Suprapubic skin (tissue), 4 donors: ENCODE measurements around the gene PDLIM3. TPM values are rescaled to one million over a fixed set of nuclear protein-coding genes. Genes with fewer than 3 reads are reported as not detected.
"Not testable (repeated sequence)": the region's sequence is repeated elsewhere in the genome, so short reads cannot be mapped to it uniquely, and the experiment has no call there.

Source experiments
- DNase-seq, 2 donors: peaks; one replicate each; pipeline ENCODE4 v3.0.0-alpha.2; 2019; ENCODE audit warnings: low spot score in 2 of 2
- H3K27ac ChIP-seq: fragments of 200-600 bp; sonication (generic); one replicate; pipeline ENCODE4 v1.5.1; 2019
- H3K27me3 ChIP-seq: fragments of 200-600 bp; sonication (generic); one replicate; pipeline ENCODE4 v1.5.1; 2019
- H3K36me3 ChIP-seq: fragments of 200-600 bp; sonication (generic); one replicate; pipeline ENCODE4 v1.5.1; 2019
- H3K4me1 ChIP-seq: fragments of 200-600 bp; sonication (generic); one replicate; pipeline ENCODE4 v1.5.1; 2019
- H3K4me3 ChIP-seq: fragments of 200-600 bp; sonication (generic); one replicate; pipeline ENCODE4 v1.5.1; 2019; ENCODE audit warnings: mild to moderate bottlenecking
- H3K9me3 ChIP-seq: fragments of 200-600 bp; sonication (generic); one replicate; pipeline ENCODE4 v1.5.1; 2019
- EP300 ChIP-seq: sonication (generic); formaldehyde crosslinking; IDR thresholded peaks from one replicate; pipeline ENCODE4 v1.6.1; 2017; ENCODE audit warnings: antibody characterized with exemption
- POLR2A ChIP-seq, 2 donors: fragments of 450-650 bp; IDR thresholded peaks; one replicate each; pipeline ENCODE4 v1.6.1; 2017; ENCODE audit warnings: antibody characterized with exemption in 2 of 2, mild to moderate bottlenecking in 2 of 2, moderate library complexity in 2 of 2
- POLR2AphosphoS5 ChIP-seq, 3 donors: sonication (generic); formaldehyde crosslinking; IDR thresholded peaks; one replicate each; pipeline ENCODE4 v1.6.1; 2017; ENCODE audit warnings: antibody characterized with exemption in 3 of 3
- WGBS: methylation state at CpG from one replicate; pipeline ENCODE4 v1.1.5; 2018; 5-methylcytosine and 5-hydroxymethylcytosine counted together
- total RNA-seq, 4 donors: library from RNA; depleted of rRNA; stranded (reverse); fragments of >200 nt; gene quantifications; one replicate each; pipeline ENCODE4 v1.1.0, GENCODE V29; 2016
- TF ChIP-seq, protein P1 (sequence below), 2 donors: fragments of 200-600 bp in 1 of 2; fragments of 450-650 bp in 1 of 2; sonication (generic) in 1 of 2; IDR thresholded peaks; one replicate each; pipeline ENCODE4 v1.5.1; 2016 to 2019; ENCODE audit warnings: antibody characterized with exemption in 2 of 2, mild to moderate bottlenecking in 1 of 2, moderate library complexity in 1 of 2

PDLIM3 gene
- total RNA-seq, 4 donors from 2014 or later, result 13.9 to 31.4 (median 23.1) TPM

- TF ChIP-seq, protein P1, sequence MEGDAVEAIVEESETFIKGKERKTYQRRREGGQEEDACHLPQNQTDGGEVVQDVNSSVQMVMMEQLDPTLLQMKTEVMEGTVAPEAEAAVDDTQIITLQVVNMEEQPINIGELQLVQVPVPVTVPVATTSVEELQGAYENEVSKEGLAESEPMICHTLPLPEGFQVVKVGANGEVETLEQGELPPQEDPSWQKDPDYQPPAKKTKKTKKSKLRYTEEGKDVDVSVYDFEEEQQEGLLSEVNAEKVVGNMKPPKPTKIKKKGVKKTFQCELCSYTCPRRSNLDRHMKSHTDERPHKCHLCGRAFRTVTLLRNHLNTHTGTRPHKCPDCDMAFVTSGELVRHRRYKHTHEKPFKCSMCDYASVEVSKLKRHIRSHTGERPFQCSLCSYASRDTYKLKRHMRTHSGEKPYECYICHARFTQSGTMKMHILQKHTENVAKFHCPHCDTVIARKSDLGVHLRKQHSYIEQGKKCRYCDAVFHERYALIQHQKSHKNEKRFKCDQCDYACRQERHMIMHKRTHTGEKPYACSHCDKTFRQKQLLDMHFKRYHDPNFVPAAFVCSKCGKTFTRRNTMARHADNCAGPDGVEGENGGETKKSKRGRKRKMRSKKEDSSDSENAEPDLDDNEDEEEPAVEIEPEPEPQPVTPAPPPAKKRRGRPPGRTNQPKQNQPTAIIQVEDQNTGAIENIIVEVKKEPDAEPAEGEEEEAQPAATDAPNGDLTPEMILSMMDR (IDR thresholded peaks at IDR 0.05), result no peak
- no peak for TF ChIP-seq EP300
- no peak for TF ChIP-seq POLR2A (IDR thresholded peaks at IDR 0.05)
- no peak for TF ChIP-seq POLR2AphosphoS5 (IDR thresholded peaks at IDR 0.05)
- Histone ChIP-seq H3K4me1 (peaks cover 4% of the 10 kb centered on the region), H3K27me3 (no peaks in the 10 kb centered on the region), H3K4me3 (no peak overlapping the region), H3K36me3 (no peaks in the 10 kb centered on the region), H3K27ac (no peak overlapping the region), H3K9me3 (no peaks in the 10 kb centered on the region)
- 84% methylated on average over 3 of the region's 3 CpGs for WGBS
- no peak for DNase-seq
These were observed 22.8 kb downstream of the PDLIM3 start for GRCh38 chr4:185512516-185512915.

DNA sequence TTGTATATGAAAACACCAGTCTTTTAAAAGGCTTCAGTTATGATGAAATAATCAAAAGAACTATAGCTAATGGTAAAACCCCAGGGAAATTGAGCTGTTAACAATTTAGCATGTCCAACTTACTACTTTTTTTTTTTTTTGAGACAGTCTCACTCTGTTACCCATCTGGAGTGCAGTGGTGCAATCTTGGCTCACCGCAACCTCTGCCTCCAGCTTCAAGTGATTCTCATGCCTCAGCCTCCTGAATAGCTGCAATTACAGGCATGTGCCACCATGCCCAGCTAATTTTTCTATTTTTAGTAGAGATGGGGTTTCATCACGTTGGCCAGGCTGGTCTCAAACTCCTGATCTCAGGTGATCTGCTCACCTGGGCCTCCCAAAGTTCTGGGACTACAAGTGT, 24.1 kb downstream of the PDLIM3 start:
- H3K4me1 ChIP-seq, H3K9me3 ChIP-seq, H3K4me3 ChIP-seq, DNase-seq, H3K27ac ChIP-seq, H3K36me3 ChIP-seq, H3K27me3 ChIP-seq: not testable (repeated sequence)
- WGBS, result 44% methylated on average over 2 of the region's 2 CpGs

- Histone ChIP-seq H3K4me1 (peaks cover 4% of the 10 kb centered on the region), H3K4me3 (no peak overlapping the region), H3K27ac (no peak overlapping the region), H3K27me3 (no peaks in the 10 kb centered on the region), H3K9me3 (no peaks in the 10 kb centered on the region), H3K36me3 (no peaks in the 10 kb centered on the region)
- DNase-seq, result no peak
- TF ChIP-seq POLR2A (IDR thresholded peaks at IDR 0.05) (no peak), EP300 (no peak), POLR2AphosphoS5 (IDR thresholded peaks at IDR 0.05) (no peak)
- TF ChIP-seq, protein P1 (IDR thresholded peaks at IDR 0.05), result no peak
- 68% methylated on average over 5 of the region's 5 CpGs for WGBS
These were observed 24.5 kb downstream of the PDLIM3 start for GRCh38 chr4:185510806-185511205.

DNA sequence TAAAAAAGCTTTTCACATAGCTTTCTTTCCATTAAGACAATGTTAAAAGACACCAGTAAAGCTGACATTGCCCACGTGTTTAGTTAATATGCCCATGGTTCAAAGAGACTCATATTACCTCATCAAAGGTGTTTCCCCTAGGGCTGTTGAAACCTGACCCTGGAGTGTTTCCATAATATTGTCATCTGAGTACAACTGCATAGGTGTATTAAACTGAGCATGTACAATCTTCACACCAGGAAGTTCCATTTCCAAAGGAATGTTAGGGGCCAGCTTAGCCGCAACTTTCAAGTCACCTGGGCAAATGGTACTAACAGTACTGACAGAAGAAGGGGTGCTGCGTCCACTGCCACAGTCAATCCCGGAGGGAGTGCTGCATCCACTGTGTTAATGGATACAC, 27.1 kb downstream of the PDLIM3 start:
- Histone ChIP-seq H3K4me1 (peaks cover 4% of the 10 kb centered on the region), H3K4me3 (no peak overlapping the region), H3K36me3 (no peaks in the 10 kb centered on the region), H3K27me3 (no peaks in the 10 kb centered on the region), H3K9me3 (no peaks in the 10 kb centered on the region), H3K27ac (no peak overlapping the region)
- no peak for TF ChIP-seq EP300
- no peak for TF ChIP-seq POLR2AphosphoS5 (IDR thresholded peaks at IDR 0.05)
- TF ChIP-seq, protein P1 (IDR thresholded peaks at IDR 0.05), result no peak
- no peak for TF ChIP-seq POLR2A (IDR thresholded peaks at IDR 0.05)
- 32% methylated on average over 4 of the region's 4 CpGs for WGBS
- no peak for DNase-seq

- WGBS, result 95% methylated on average over 20 of the region's 20 CpGs
- H3K4me3 ChIP-seq, result no peak overlapping the region
- no peak for DNase-seq
- H3K27me3 ChIP-seq, result no peaks in the 10 kb centered on the region
- H3K9me3 ChIP-seq, result no peaks in the 10 kb centered on the region
- no peaks in the 10 kb centered on the region for H3K36me3 ChIP-seq
- no peak overlapping the region for H3K27ac ChIP-seq
- TF ChIP-seq POLR2A (IDR thresholded peaks at IDR 0.05) (no peak), EP300 (no peak), POLR2AphosphoS5 (IDR thresholded peaks at IDR 0.05) (no peak)
- TF ChIP-seq, protein P1 (IDR thresholded peaks at IDR 0.05), result no peak
- H3K4me1 ChIP-seq, result no peaks in the 10 kb centered on the region
These were observed 28.9 kb downstream of the PDLIM3 start for GRCh38 chr4:185506422-185506821.
